HG02973 (cell line): Measurements from ENCODE around the gene PPP2R3B.
"Not testable (repeated sequence)": the region's sequence is repeated elsewhere in the genome, so short reads cannot be mapped to it uniquely, and the experiment has no call there.

ENCODE experiments used
- ATAC-seq: cut with Tn5 transposase; IDR thresholded peaks from one replicate; pipeline ENCODE4 v1.9.1; 2021; ENCODE audit warnings: moderate library complexity; ENCODE audit not compliant: unreplicated experiment

Gene PPP2R3B

GRCh38 chrX:305781-306613, 80.7 kb downstream of the PPP2R3B start:
- not testable (repeated sequence) for ATAC-seq

- no peak for ATAC-seq
These were observed 83.7 kb downstream of the PPP2R3B start for GRCh38 chrX:302975-303374.

GRCh38 chrX:300334-300733, 86.4 kb downstream of the PPP2R3B start:
- no peak for ATAC-seq

- ATAC-seq, result no peak
These were observed 87.7 kb downstream of the PPP2R3B start for GRCh38 chrX:298993-299392.

GRCh38 chrX:295136-295535, 91.6 kb downstream of the PPP2R3B start:
- no peak for ATAC-seq

GRCh38 chrX:292900-293897, 93.5 kb downstream of the PPP2R3B start:
- ATAC-seq, result no peak

GRCh38 chrX:291411-291901, 95.3 kb downstream of the PPP2R3B start:
- no peak for ATAC-seq

GRCh38 chrX:290476-291166, 96.1 kb downstream of the PPP2R3B start:
- no peak for ATAC-seq

GRCh38 chrX:288561-288991, 98.1 kb downstream of the PPP2R3B start:
- ATAC-seq, result no peak

GRCh38 chrX:287670-288069, 99.0 kb downstream of the PPP2R3B start:
- ATAC-seq, result no peak

- ATAC-seq, result no peak
These were observed 101.5 kb downstream of the PPP2R3B start for GRCh38 chrX:285076-285677.
